Embryonic facial prominence (tissue), 1 donor: Measurements from ENCODE around the gene CALCOCO1.
"Not testable (repeated sequence)": the region's sequence is repeated elsewhere in the genome, so short reads cannot be mapped to it uniquely, and the experiment has no call there.

Source experiments
- DNase-seq: peaks from one replicate; pipeline ENCODE4 v3.0.0-alpha.2; 2016; ENCODE audit errors: extremely low spot score

Gene CALCOCO1

DNA sequence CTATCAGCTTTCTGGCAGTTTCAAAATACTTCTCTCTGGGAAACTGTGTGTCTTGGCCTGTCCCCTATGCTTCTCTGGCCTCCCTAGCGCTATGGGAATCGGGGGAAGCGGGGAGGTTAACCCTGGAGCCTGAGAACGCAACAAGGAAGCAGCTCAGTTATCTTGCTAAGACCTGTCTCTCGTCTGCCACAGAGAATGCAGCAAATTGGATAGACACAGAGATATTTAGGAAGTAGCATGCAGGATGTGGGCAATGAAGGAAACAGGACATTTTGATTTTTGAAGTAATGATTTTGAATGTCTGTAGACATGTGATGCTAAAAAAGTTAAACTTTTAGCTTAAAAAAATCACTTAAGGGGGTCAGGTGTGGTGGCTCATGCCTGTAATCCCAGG is 6.6 kb upstream of the CALCOCO1 start:
- no peak for DNase-seq

DNA sequence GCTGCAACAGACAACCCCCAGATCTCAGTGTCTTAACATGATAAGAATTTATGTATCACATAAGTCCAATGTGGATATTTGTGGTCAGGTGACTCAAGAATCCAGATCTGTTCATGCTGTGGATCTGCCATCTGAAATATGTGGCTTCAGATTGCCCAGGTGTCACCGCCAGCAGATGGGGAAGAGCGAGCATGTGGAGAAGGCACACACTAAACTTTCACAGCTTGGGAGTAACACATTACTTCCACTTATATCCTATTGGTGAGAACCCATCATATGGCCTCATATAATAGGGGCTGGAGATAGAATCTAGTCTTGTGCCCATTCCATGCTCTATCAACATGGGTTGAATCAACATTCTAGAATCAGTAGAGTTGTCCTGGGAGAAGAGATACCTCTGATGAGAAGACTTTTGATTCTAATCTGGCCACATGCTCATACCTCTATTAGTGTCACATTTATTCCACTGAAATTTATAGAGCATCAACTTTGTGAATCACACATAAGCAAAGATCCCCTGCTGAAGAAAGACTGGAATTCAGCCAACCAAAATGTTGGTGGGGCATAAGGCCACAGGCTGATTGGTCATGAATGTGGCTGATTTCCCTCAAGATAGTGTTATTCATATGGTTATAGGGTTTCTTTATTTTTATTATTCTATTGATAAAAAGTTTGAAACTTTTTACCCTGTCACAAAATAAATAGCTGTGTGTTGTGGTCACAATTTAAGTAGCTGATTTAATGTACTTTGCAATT is 6.0 kb upstream of the CALCOCO1 start:
- no peak for DNase-seq

DNA sequence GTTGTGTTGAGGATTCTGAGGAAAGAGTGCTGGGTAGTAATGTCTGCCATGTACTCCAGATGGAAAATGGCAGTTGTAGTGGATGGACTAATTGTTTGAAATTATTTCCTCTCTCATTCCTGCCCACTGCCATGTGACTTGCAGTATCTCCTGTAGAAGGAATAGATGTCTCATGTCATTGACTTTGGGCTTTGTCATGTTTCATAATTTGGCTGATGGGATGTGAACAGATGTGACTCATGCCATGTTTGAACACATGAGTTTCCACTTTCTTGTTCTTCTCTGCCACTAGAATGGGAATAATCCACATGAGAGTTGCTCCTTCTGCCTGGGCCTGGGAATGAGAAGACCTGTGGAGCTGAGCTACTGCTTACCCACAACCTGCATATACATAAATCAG is 2.4 kb upstream of the CALCOCO1 start:
- DNase-seq = no peak

DNA sequence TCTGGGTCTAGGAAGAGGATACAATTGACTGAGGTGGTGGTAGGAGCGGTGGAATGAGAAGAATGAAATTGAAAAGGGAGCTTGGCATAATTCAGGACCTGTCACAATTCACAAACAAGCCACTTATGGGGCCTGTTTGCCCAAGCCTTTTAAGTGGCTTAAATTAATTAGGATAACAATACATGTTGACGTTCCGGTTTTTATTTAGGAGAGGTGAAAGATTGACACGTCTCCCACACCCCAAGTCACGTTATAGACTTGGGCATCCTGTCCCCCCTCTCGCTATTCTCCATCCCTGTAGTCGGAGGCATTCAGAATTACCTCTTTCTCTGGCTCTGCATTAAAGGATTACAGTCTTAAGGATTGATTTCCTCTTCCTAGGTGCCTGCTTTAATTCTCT is 954 bp upstream of the CALCOCO1 start:
- no peak for DNase-seq

DNA sequence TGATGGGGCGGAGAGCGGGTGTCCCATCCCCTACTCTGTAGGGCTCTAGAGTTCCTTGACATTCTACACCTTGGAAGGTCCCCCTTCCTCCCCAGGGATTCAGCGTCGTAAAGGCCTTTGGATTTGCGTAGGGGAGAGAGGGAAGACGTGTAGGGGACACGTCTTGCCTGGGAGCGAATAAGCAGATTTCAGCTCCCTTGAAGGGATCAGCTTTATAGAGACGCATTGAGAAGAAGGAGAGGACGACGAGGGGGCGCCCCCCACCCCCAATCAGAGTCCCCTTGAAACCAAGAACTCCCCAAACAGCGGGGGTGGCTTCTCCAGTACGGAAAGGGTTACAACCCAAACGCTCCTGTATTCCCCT is 324 bp downstream of the CALCOCO1 start:
- DNase-seq = no peak

DNA sequence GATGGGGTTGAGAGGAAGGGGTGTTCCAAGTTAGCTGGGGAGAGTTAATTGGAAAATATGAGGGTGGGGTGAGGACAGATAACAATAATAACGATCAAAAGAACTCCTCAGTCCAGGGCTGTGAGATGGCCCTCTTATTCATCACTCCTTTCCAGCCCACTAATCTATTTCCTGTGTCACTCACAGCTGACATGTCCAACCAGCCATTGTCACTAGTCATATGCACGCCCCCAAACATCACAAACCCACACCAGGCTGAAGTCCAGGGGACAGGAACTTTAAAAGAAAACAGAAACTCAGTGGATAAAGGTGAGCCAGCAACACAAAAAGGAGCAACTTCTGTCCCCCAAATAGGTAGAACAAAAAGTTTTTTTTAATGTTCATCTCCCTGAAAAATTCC is 911 bp downstream of the CALCOCO1 start:
- no peak for DNase-seq

DNA sequence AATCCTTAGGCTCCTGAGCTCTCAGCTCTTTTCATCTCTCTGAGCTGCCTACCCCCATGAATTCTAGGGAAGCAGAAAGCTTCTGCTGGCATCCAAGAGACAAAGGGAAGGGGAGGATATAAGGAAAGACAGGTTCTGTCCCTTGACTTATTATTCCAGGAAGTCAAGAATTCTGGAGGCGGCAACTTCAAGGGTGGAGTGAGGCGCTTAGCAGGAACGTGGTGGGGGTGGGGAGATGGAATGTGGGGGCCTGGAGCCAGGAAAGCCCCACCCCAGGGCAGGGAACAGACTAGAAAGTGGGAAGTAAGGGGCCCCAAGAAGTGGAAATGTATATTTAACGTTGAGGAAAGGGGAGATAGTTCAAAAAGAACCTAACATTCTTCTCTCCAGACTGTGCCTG is 1.4 kb downstream of the CALCOCO1 start:
- DNase-seq = no peak

DNA sequence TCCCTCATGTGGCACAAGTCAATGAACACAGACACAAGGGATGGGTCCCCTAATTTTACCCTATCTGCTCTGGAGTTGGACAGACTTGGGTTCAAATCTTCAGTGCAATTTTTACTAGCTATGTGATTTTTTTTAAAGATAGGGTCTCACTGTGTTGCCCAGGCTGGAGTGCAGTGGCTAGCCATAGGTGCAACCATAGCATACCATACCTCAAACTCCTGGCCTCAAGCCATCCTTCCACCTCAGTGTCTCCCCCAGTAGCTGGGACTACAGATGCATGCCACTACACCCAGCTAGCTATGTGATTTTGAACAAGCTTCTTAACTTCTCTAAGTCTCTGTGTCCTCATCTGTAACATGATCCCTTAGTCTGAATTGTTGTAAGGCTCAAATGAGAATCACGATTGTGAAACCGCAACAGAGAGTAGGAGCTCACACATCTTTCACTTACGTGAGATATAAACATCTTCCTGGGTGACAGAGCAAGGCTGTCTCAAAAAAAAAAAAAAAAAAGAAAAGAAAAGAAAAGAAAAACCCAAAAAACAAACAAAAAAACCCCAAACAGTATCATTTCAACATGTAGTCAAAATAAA is 4.7 kb downstream of the CALCOCO1 start:
- DNase-seq = no peak

DNA sequence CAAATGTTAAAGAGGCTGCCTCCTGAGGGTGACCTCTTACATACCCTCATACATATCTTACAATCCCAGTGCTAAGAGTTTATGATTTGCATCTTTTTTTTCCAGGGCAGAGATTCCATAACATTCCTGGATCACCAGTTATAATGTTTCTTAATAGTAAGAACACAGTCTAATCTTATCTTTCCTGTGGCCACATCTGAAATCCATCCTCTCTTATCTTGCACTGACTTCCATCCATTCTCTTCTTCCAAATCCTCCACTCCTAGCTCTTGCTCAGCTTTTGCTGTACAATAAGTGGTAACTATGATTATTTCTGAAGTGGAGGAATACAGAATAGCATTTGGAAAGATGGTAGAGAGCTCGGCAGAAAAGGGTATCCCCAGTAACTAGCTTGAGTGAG is 6.3 kb downstream of the CALCOCO1 start:
- no peak for DNase-seq

DNA sequence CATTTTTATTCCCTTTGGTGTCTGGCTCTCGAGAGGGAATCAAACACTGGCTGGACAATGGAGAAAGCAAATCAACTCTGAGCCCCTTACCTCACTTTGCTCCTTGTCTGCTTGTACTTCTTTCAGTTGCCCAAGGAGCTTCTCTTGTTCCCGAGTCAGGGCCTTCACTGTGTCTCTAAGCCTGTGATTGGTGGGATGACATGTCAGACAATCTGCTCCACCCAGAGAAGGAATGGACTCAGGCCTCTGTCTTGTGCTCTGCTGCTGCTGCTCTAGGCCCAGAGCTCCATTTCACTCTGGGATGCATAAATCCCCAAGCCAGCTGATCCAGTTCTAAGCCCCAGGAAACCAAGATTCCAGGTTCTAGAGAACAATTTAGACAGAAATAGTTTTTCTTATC is 7.6 kb downstream of the CALCOCO1 start:
- DNase-seq = no peak

DNA sequence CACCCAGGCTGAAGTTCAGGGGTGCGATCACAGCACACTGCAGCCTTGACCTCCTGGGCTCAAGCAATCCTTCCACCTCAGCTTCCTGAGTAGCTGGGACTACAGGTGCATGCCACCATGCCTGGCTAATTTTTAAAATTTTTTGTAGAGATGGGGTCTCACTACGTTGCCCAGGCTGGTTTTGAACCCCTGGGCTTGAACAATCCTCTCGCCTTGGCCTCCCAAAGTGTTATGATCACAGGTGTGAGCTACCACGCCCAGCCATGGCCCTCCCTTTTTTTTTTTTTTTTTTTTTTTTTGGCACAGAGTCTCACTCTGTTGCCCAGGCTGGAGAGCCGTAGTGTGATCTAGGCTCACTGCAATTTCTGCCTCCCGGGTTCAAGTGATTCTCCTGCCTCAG is 8.7 kb downstream of the CALCOCO1 start:
- not testable (repeated sequence) for DNase-seq

DNA sequence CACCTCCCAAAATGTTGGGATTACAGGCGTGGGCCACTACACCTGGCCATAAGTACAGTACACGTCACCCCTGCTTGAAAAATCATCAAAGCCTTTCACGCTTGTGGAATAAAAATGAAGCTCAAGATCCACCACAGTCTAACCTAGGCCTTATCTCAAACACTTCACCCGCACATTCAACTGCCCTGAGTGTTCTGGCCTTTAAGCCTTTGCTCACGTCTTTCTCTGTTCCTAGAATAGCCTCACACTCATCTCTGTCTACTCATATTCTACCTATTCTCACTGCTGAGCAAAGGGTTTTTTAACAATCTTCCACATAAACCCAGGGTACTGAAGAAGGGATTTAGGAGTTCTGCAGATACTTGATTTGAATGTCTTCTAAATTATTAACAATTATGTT is 9.9 kb downstream of the CALCOCO1 start:
- DNase-seq = no peak

DNA sequence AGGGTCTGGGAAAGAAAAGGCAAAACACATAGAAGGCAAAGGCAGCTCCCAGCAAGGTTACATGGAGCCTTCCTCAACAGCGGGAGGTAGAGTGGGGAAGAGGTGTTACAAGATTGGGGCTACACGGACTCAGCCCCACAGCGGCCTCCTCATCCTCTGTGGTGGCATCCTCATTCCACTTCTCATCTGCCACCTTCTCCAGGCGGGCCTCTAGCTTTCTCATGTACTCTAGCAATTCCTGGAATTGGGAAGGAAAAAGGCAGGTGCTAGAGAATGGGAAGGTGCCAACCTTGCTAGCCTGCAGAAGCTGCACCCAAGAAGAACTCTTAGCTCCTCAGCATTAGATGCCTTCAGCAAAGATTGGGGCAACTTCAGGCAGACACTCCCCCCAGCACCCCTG is 13.2 kb downstream of the CALCOCO1 start:
- DNase-seq = no peak

DNA sequence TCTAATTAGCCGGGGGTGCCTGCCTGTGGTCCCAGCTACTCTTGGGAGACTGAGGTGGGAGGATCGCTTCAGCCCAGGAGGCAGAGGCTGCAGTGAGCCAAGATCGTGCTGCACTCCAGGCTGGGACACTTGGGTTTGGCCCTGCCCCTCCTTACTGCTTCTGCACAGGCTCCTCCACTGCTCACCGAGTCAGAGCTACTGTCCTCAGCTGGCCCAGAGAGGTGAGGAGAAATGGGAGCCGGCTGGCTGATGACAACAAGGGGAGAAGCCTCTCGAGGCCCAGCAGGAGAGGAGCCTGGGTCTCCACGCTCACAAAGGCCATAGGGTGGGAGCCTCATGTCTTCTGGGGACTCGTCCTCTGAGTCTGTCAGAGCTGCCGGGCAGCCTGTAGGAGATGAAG is 13.7 kb downstream of the CALCOCO1 start:
- DNase-seq = no peak

DNA sequence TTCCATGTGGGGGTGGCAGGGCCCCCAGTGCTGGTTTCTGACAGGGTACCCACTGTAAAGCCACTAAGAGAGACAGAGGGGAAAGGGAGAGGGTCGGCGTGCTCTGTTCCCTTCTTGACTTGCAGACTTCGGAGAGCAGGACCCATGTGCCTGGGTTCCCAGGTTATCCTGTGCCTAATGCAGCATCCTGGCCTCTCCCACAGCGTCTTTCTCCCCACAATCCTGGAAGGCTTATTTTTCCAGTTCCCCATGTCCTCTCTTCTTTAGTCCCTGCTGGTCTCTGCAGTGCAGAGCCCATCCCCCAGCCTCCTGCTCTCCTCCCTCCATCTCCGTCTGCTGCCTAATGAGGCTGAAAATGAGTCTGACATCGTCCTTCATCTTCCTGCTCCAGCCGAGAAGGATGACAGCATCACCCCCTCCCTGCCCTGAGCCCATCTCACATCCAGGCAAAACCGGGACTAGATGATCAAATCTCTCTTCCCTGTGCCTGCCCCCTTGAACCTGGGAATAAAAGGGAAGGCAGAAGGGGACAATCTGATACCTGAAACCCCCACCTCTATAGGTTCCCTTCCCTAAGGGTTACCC is 15.1 kb downstream of the CALCOCO1 start:
- DNase-seq = no peak

DNA sequence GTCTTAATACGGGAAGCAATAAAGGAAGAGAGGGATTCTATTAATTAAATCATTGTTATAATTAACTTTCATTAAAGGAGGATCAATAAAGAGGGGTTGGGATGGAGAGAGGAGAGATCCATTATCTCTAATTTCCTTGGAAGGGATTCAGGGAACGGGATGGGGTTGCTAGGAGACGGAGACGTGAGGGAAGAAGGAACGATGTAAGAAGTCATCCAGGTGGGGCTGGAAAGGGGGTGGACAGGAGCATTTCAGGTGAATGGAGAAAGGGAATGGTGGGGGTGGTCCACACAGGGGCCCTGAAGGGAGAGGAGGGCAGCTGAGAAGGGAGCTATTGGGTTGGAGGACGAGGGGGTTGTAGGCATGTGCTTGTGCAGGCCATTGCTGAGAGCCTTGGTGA is 17.2 kb downstream of the CALCOCO1 start:
- DNase-seq = no peak

DNA sequence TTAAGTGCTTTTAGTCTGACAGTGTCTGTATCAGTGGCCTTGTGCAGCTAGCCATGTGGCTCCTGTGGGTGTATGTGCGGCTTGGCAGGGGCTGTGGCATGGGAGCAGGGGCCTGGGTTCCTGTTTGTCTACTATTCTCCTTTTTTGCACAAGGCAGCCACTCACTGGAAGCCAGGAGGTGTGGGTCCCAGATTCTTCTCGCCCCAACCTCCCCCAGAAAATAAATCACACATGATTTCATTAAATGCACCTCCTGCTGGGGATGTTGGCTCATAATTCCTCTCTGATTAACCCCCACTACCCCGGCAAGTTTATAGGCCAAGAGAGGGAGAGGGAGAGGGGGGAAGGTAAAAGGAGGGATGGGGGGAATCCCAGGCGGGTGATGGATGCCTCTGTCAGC is 17.6 kb downstream of the CALCOCO1 start:
- DNase-seq = no peak

DNA sequence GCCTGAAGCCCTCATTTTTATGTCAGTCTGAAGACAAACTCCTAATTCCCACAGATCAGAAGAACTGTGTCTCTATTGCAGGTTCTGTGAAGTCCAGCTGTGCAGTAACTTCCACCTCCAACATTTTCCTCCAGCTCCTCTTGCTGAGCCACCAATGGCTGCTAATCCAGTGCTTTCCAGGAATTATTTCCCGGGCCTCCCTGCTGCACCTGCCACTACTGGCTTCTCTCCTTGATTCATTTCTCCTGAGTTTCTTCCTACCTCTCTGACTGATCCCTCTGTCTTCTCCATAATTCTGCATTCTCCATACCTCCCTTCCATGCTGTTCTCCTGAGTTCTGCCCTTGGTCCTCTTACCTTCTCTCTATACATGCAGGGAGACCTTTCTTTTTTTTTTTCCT is 21.2 kb downstream of the CALCOCO1 start:
- no peak for DNase-seq

DNA sequence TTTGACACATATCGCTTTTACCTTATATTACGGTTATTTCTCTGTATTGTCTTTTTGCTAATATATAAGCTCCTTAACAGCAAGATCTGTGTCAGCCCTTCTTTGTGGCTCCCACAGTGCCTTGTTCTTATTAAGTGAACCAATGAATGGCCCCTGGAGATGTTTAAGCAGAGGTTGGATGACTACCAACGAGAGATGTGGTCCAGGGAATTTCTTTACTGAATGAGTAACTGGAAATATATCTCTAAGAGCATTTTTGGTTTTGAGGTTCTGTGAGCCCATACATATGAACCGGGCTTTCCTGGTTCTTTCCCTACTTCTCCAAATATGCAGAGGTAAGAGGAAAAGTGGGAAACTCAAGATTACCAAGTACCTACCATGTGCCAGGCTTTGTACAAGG is 23.5 kb downstream of the CALCOCO1 start:
- no peak for DNase-seq

DNA sequence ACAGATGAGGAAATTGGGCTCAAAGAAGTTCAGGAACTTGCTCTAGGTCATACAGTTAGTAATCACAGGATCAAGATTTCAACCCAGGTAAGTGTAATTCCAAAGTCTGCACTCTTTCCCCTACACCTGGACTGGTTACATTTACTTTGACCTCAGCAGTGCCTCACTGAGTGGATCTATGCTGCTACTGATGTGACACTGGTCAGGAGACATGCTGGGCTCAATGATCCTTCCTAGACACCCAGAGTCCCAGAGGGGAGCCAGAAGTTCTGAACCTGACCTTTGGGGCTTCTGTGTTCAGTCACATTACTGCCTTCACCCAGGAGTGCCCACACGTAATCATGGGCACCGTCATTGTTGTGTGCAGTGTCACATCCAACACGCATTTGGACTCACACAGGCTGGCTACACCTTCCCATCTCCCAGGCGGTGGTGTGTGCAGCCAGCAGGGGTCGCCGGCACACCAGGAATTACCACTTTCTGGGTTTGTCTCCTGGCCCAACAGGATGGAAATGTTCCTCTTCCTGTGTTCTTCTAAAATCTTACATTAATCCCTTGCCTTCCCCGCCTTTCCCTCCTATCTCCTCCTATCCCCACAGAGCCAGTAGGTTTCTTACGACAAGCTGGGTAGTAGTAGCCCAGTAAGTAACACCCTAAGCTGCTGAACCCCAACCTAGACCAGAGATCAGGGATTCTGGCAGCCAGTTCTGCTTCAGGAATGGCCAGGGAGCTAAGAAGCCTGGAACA is 25.6 kb downstream of the CALCOCO1 start:
- peak; percentile 20 for DNase-seq

DNA sequence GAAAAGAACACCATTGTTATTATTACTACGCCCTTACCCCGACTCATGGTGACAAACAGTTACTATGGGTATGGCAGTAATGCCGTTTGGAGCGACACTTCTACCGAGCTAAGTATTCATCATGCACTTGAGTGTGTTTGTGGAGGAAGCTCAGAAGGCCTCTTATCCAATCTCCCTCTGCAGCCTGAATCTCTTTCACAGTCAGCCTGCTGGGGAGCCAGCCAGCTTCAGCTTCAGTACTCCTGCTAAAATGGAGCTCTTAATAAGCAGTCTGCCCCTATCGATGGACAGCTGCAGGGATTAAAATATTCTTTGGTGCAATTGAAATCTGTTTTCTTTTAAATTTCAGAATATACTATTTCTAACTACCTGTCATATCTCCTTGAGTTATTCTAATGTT is 26.7 kb downstream of the CALCOCO1 start:
- DNase-seq = no peak

DNA sequence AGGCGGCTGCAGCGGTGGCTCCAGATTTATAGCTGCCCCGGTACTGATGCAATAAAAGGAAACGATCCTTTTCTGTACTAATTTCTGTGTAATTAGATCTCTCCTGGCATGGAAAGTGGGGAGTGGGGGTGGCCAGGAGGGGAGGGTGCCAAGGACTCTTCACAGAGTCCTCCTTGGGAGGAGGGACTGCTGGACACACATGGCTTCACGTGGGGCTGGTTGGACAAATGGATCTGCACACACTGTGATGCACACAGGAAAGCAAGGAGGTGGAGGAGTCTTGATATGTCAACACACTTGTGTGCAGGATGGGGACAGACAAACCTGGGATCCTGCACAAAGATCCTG is 27.6 kb downstream of the CALCOCO1 start:
- DNase-seq = no peak
